ENCODE data around the gene PRKCE. TPM values are rescaled to one million over a fixed set of nuclear protein-coding genes. Genes with fewer than 3 reads are reported as not detected.

Gene PRKCE
- total RNA-seq, 5 donors from 2014 or later (not counting 1 experiment from before 2014, with no cell fraction given) = 16.5 to 29.8 (median 23.4) TPM

DNA sequence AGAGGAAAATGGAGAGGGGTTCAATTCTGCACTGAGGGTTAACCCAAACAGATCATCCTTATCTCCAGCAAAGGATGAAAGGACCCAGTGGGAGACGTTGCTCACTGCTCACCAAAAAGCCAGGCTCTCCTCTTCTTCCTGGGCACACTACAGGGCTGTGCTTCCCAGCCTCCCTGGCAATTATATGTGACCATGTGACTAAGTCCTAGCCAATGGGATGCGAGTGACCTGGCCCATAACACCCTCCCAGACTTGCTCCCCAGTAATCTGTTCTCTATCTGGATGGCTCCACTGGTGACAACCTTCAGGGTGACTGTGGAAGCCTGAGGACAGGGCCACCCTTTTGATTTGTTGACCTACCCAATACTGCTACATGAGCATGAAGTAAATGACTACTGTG lies 10.9 kb upstream of the PRKCE start:
- no peak overlapping the region for H3K4me3 ChIP-seq (ENCODE audit: control insufficient read depth in 1 of 2, extremely low read depth in 1 of 2, low read length in 1 of 2)
- H3K4me1 ChIP-seq (ENCODE audit: control insufficient read depth in 1 of 2, extremely low read depth in 1 of 2, insufficient read depth in 2 of 2, low read length in 2 of 2) = peaks cover 0 to 11% of the 10 kb centered on the region in 2 experiments
- 81% methylated on average over 2 of the region's 2 CpGs for WGBS (ENCODE audit: insufficient coverage)
- H3K4me1 Mint-ChIP-seq = peaks cover 4 to 10% (median 6%) of the 10 kb centered on the region in 3 donors
- no peak for DNase-seq
- ChIA-PET CTCF (interaction anchor here in 1 of 2 donors (2.7 kb wide), 1 partner anchor 139 kb away, joined by 29 read pairs; no protein-coding TSS in a partner anchor), POLR2A (no interaction called here)
- ATAC-seq (replicated peaks in 1 of 4) = no peak
- no peak overlapping the region for H3K27ac ChIP-seq (ENCODE audit: low read length)
- peaks cover 25 to 28% of the 10 kb centered on the region in 2 donors for H3K27me3 Mint-ChIP-seq
- no peaks in the 10 kb centered on the region for H3K36me3 ChIP-seq (ENCODE audit: control insufficient read depth in 2 of 2, extremely low read depth in 1 of 2, insufficient read depth in 1 of 2, low read length in 1 of 2)
- H3K9me3 Mint-ChIP-seq = no peaks in the 10 kb centered on the region
- H3K27me3 ChIP-seq (replicated peaks in 1 of 2; ENCODE audit: control insufficient read depth in 2 of 2, extremely low read depth in 1 of 2, insufficient read depth in 2 of 2, low read length in 1 of 2) = peaks cover 0 to 38% of the 10 kb centered on the region in 2 experiments
- no peak overlapping the region for H3K4me3 Mint-ChIP-seq
- no peaks in the 10 kb centered on the region for H3K36me3 Mint-ChIP-seq
- H3K9me3 ChIP-seq = no peaks in the 10 kb centered on the region
- H3K27ac Mint-ChIP-seq = no peak overlapping the region

DNA sequence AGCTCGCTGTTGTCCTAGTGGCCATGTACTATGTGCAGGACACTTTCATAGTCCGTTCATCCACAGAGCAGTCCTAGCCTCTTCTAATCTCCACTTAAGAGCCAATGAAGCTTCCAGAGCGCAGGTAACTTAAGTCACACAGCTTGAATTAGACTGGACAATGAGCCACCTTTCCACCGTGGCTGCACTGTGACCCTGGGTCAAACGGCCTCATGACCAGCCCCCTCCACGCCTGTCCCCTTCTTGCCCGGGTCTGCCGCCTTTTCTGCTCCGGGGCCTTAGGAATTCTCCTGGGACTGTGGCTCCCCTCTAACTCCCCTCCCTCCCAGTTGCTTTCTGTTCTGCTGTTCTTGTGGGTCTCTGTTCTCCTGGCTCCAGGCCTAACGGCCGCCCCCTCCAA lies 8.4 kb upstream of the PRKCE start:
- Mint-ChIP-seq H3K4me3 (peak overlapping the region in 2 of 3 donors; percentile 36 to 64), H3K9me3 (no peaks in the 10 kb centered on the region), H3K27me3 (peaks cover 17 to 20% of the 10 kb centered on the region in 2 donors), H3K36me3 (no peaks in the 10 kb centered on the region), H3K27ac (no peak overlapping the region), H3K4me1 (peaks cover 6 to 13% (median 6%) of the 10 kb centered on the region in 3 donors)
- ATAC-seq (replicated peaks in 1 of 4) (peak in 2 of 4 experiments; percentile 3 to 4), DNase-seq (no peak)
- CTCF ChIA-PET = interaction anchor here (0.7 to 2.7 kb wide), 5 partner anchors 16 to 139 kb away, joined by 3 to 29 read pairs (median 4); no protein-coding TSS in a partner anchor
- H3K27me3 ChIP-seq (replicated peaks in 1 of 2; ENCODE audit: control insufficient read depth in 2 of 2, extremely low read depth in 1 of 2, insufficient read depth in 2 of 2, low read length in 1 of 2) = peaks cover 0 to 29% of the 10 kb centered on the region in 2 experiments
- POLR2A ChIA-PET = no interaction called here
- H3K4me3 ChIP-seq (ENCODE audit: control insufficient read depth in 1 of 2, extremely low read depth in 1 of 2, low read length in 1 of 2) = peak overlapping the region in 1 of 2 donors; percentile 45
- no peak overlapping the region for H3K27ac ChIP-seq (ENCODE audit: low read length)
- WGBS (ENCODE audit: insufficient coverage) = 78% methylated on average over 4 of the region's 11 CpGs
- H3K4me1 ChIP-seq (ENCODE audit: control insufficient read depth in 1 of 2, extremely low read depth in 1 of 2, insufficient read depth in 2 of 2, low read length in 2 of 2) = peaks cover 0 to 11% of the 10 kb centered on the region in 2 experiments
- no peaks in the 10 kb centered on the region for H3K9me3 ChIP-seq
- H3K36me3 ChIP-seq (ENCODE audit: control insufficient read depth in 2 of 2, extremely low read depth in 1 of 2, insufficient read depth in 1 of 2, low read length in 1 of 2) = no peaks in the 10 kb centered on the region

DNA sequence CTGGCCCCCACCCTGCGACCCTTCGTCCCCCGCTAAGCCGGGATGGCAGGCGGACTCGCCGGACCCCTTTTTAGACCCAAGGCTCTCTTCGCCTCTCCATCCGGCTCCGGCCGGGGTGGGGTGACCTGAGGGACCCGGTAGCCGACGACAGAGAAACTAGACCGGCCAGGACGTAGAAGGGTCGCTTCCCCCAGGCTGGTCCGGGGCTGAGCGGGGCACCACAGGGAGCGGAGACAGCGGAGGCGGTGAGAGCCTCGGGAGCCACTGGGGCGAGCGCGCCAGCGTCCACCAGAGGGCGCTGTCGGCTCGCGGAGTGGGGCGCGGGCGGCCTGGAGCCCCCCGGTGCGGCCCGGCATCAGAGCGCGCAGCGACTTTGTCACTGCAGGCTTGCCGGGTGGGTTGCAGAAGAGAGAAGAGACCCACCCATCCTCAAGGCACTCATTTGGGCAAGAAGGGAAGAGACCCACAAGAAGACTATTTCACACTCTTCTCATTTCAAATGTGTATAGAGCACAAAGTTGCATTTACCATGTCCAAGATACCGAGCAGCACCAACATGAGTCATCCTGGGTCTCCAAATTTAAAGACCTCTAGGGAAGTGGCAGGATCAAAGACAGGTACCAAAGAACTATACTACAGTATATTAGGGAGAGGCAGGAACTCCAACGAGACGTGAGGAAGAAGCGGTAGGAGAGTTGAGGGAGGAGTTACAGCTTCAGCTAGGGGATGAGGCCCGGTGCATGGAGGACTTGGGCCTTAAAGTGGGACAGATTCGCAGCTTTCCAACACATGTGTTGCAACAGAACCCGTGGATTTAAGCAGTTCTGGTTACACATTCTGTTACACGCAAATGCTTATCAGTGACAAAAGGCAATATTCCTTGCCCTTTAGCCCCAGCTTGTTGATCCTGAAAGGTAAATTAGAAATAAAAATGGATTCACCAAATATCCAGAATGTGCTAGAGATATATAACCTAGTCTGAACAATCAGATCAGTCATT lies 7.6 kb upstream of the PRKCE start:
- H3K36me3 Mint-ChIP-seq = no peaks in the 10 kb centered on the region
- Histone ChIP-seq H3K27me3 (replicated peaks in 1 of 2; ENCODE audit: control insufficient read depth in 2 of 2, extremely low read depth in 1 of 2, insufficient read depth in 2 of 2, low read length in 1 of 2) (peaks cover 0 to 29% of the 10 kb centered on the region in 2 experiments), H3K27ac (ENCODE audit: low read length) (no peak overlapping the region), H3K9me3 (no peaks in the 10 kb centered on the region), H3K4me1 (ENCODE audit: control insufficient read depth in 1 of 2, extremely low read depth in 1 of 2, insufficient read depth in 2 of 2, low read length in 2 of 2) (peaks cover 0 to 11% of the 10 kb centered on the region in 2 experiments), H3K4me3 (ENCODE audit: control insufficient read depth in 1 of 2, extremely low read depth in 1 of 2, low read length in 1 of 2) (peak overlapping the region in 1 of 2 donors; percentile 45), H3K36me3 (ENCODE audit: control insufficient read depth in 2 of 2, extremely low read depth in 1 of 2, insufficient read depth in 1 of 2, low read length in 1 of 2) (no peaks in the 10 kb centered on the region)
- ChIA-PET CTCF (interaction anchor here (0.6 to 2.7 kb wide), 6 partner anchors 135 to 1123 kb away, joined by 3 to 29 read pairs (median 4); no protein-coding TSS in a partner anchor), POLR2A (no interaction called here)
- H3K27ac Mint-ChIP-seq = peak overlapping the region in 1 of 2 donors; percentile 31
- H3K9me3 Mint-ChIP-seq = no peaks in the 10 kb centered on the region
- peak overlapping the region; percentile 36 to 64 (median 46) for H3K4me3 Mint-ChIP-seq
- peak; percentile 95 to 99 (median 98) for ATAC-seq (replicated peaks in 1 of 4)
- 10% methylated on average over 44 of the region's 49 CpGs for WGBS (ENCODE audit: insufficient coverage)
- H3K4me1 Mint-ChIP-seq = peaks cover 8 to 16% (median 10%) of the 10 kb centered on the region in 3 donors
- peak in 34 of 35 experiments; percentile 20 to 86 (median 66) for DNase-seq
- H3K27me3 Mint-ChIP-seq = peaks cover 17 to 20% of the 10 kb centered on the region in 2 donors

DNA sequence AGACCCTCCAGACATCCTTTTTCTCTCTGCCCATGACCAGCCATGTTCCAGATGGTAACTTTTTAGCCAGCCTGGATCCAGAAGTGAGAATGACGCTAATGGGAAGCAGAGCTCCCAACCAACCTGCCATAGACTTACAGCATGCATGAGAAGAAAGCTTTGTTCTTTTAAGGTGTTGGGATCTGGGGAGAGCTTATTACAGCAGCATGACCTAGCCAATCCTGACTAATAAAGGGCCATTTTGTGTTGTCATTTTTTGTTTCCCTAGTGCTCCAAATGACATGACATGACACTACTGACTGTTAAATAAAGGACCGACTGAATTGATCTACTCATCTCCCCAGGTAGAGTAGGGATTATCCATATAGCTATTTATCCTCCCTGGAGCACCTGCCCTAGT lies 5.2 kb upstream of the PRKCE start:
- ChIA-PET POLR2A (interaction anchor here in 1 of 2 donors (0.6 kb wide), 1 partner anchor 810 kb away, joined by 6 read pairs; no protein-coding TSS in a partner anchor), CTCF (interaction anchor here (1.1 to 3.1 kb wide), 3 partner anchors 84 to 133 kb away, joined by 3 to 24 read pairs (median 15); no protein-coding TSS in a partner anchor)
- Histone ChIP-seq H3K4me3 (ENCODE audit: control insufficient read depth in 1 of 2, extremely low read depth in 1 of 2, low read length in 1 of 2) (no peak overlapping the region), H3K9me3 (no peaks in the 10 kb centered on the region), H3K4me1 (ENCODE audit: control insufficient read depth in 1 of 2, extremely low read depth in 1 of 2, insufficient read depth in 2 of 2, low read length in 2 of 2) (peaks cover 5 to 19% of the 10 kb centered on the region in 2 experiments), H3K36me3 (ENCODE audit: control insufficient read depth in 2 of 2, extremely low read depth in 1 of 2, insufficient read depth in 1 of 2, low read length in 1 of 2) (no peaks in the 10 kb centered on the region), H3K27me3 (replicated peaks in 1 of 2; ENCODE audit: control insufficient read depth in 2 of 2, extremely low read depth in 1 of 2, insufficient read depth in 2 of 2, low read length in 1 of 2) (peaks cover 0 to 18% of the 10 kb centered on the region in 2 experiments), H3K27ac (ENCODE audit: low read length) (no peak overlapping the region)
- Mint-ChIP-seq H3K27me3 (peaks cover 16 to 20% of the 10 kb centered on the region in 2 donors), H3K4me3 (no peak overlapping the region), H3K27ac (no peak overlapping the region), H3K4me1 (peaks cover 17 to 23% (median 17%) of the 10 kb centered on the region in 3 donors), H3K36me3 (peaks cover 3% of the 10 kb centered on the region), H3K9me3 (no peaks in the 10 kb centered on the region)
- no peak for ATAC-seq (replicated peaks in 1 of 4)
- no CpG with 5 or more reads among the region's 2 CpGs for WGBS (ENCODE audit: insufficient coverage)
- DNase-seq = no peak

DNA sequence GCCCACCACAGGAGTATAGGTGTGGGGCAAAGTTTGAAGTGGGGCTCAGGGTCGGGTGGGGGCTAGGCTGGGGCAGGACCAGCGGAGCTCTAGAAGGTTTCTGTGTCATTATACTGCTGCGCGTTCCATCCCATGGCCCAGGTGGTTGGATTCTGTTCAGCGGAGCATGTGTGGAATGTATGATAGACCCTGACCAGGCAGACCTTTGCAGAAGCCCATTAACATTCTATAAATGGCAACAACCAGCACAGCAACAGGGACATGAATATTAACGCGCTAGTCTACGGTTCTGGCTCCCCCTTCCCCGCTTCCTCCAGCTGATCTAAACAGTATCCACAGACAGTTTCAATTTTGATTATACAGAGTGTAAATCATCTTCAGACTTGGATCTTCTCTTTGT lies 4.1 kb upstream of the PRKCE start:
- no peaks in the 10 kb centered on the region for H3K9me3 Mint-ChIP-seq

DNA sequence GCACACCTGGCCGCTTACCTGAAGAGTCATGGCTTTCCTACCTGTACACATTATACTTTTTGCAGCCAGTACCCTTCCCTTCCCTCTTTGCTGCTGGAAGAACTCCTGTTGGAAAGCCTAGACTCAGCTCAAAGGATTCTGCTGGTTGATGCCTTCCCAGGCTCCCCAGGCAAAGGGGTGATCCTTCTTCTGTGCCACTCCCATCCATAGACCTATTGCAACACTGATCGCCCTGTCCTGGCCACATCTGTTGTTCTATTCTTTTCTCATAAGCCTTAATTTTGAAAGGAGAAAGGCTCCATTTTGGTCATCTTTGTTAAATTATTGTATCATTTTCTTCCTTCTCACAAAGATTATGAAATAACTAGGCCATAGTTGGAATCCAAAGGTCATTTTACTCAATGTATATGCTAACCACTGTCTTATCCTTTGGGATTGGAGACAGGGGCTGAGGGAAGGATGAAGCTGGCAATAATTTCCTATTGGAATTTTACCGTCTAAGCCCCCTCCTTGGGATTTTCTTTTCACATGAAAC lies 3.4 kb upstream of the PRKCE start:
- peak overlapping the region in 1 of 2 donors; percentile 64 for H3K27ac Mint-ChIP-seq
- CTCF ChIA-PET = interaction anchor here (0.6 to 3.1 kb wide), 2 partner anchors 68 to 132 kb away, joined by 3 to 24 read pairs; no protein-coding TSS in a partner anchor
- peak overlapping the region in 2 of 3 donors; percentile 9 to 34 for H3K4me3 Mint-ChIP-seq

More for the DNA sequence above, 4.1 kb upstream of the PRKCE start:
- peaks cover 3% of the 10 kb centered on the region for H3K36me3 Mint-ChIP-seq
- H3K4me1 Mint-ChIP-seq = peaks cover 21 to 27% (median 21%) of the 10 kb centered on the region in 3 donors
- WGBS (ENCODE audit: insufficient coverage) = 75% methylated on average over 5 of the region's 9 CpGs
- peak overlapping the region in 1 of 2 donors; percentile 45 for H3K27ac Mint-ChIP-seq
- H3K4me1 ChIP-seq (ENCODE audit: control insufficient read depth in 1 of 2, extremely low read depth in 1 of 2, insufficient read depth in 2 of 2, low read length in 2 of 2) = peaks cover 8 to 27% of the 10 kb centered on the region in 2 experiments
- ChIA-PET POLR2A (no interaction called here), CTCF (interaction anchor here (1.1 to 3.1 kb wide), 3 partner anchors 83 to 132 kb away, joined by 3 to 24 read pairs (median 15); no protein-coding TSS in a partner anchor)
- H3K27me3 Mint-ChIP-seq = peaks cover 8 to 13% of the 10 kb centered on the region in 2 donors
- H3K27ac ChIP-seq (ENCODE audit: low read length) = no peak overlapping the region
- no peak overlapping the region for H3K4me3 ChIP-seq (ENCODE audit: control insufficient read depth in 1 of 2, extremely low read depth in 1 of 2, low read length in 1 of 2)
- DNase-seq = no peak
- no peaks in the 10 kb centered on the region for H3K9me3 ChIP-seq
- no peak for ATAC-seq (replicated peaks in 1 of 4)
- peaks cover 0 to 19% of the 10 kb centered on the region in 2 experiments for H3K27me3 ChIP-seq (replicated peaks in 1 of 2; ENCODE audit: control insufficient read depth in 2 of 2, extremely low read depth in 1 of 2, insufficient read depth in 2 of 2, low read length in 1 of 2)
- no peaks in the 10 kb centered on the region for H3K36me3 ChIP-seq (ENCODE audit: control insufficient read depth in 2 of 2, extremely low read depth in 1 of 2, insufficient read depth in 1 of 2, low read length in 1 of 2)
- H3K4me3 Mint-ChIP-seq = no peak overlapping the region

More for the DNA sequence above, 3.4 kb upstream of the PRKCE start:
- DNase-seq (no peak), ATAC-seq (replicated peaks in 1 of 4) (no peak)
- H3K36me3 Mint-ChIP-seq = peaks cover 3% of the 10 kb centered on the region
- Histone ChIP-seq H3K9me3 (no peaks in the 10 kb centered on the region), H3K4me3 (ENCODE audit: control insufficient read depth in 1 of 2, extremely low read depth in 1 of 2, low read length in 1 of 2) (no peak overlapping the region), H3K27ac (ENCODE audit: low read length) (no peak overlapping the region), H3K27me3 (replicated peaks in 1 of 2; ENCODE audit: control insufficient read depth in 2 of 2, extremely low read depth in 1 of 2, insufficient read depth in 2 of 2, low read length in 1 of 2) (peaks cover 0 to 15% of the 10 kb centered on the region in 2 experiments), H3K4me1 (ENCODE audit: control insufficient read depth in 1 of 2, extremely low read depth in 1 of 2, insufficient read depth in 2 of 2, low read length in 2 of 2) (peaks cover 11 to 30% of the 10 kb centered on the region in 2 experiments), H3K36me3 (ENCODE audit: control insufficient read depth in 2 of 2, extremely low read depth in 1 of 2, insufficient read depth in 1 of 2, low read length in 1 of 2) (no peaks in the 10 kb centered on the region)
- no peaks in the 10 kb centered on the region for H3K9me3 Mint-ChIP-seq
- peaks cover 5 to 11% of the 10 kb centered on the region in 2 donors for H3K27me3 Mint-ChIP-seq
- WGBS (ENCODE audit: insufficient coverage) = 80% methylated on average over 1 of the region's 3 CpGs
- peaks cover 28 to 34% (median 28%) of the 10 kb centered on the region in 3 donors for H3K4me1 Mint-ChIP-seq
- POLR2A ChIA-PET = no interaction called here
